ENCODE results near the gene PSMB9.

The PSMB9 gene

GRCh38 chr6:32886681-32887383, 32.8 kb downstream of the PSMB9 start:
- no peak for TF ChIP-seq CTCF (IDR thresholded peaks at IDR 0.05; ENCODE audit: low read depth, low read length, missing control alignments)
- H3K4me3 ChIP-seq (ENCODE audit: low read depth, low read length): no peak overlapping the region
- DNase-seq (ENCODE audit: low read depth): no peak

GRCh38 chr6:32887616-32888015, 33.6 kb downstream of the PSMB9 start:
- no peak overlapping the region for H3K4me3 ChIP-seq (ENCODE audit: low read depth, low read length)
- no peak for TF ChIP-seq CTCF (IDR thresholded peaks at IDR 0.05; ENCODE audit: low read depth, low read length, missing control alignments)
- DNase-seq (ENCODE audit: low read depth): no peak

GRCh38 chr6:32888576-32888975, 34.6 kb downstream of the PSMB9 start:
- no peak for DNase-seq (ENCODE audit: low read depth)
- no peak for TF ChIP-seq CTCF (IDR thresholded peaks at IDR 0.05; ENCODE audit: low read depth, low read length, missing control alignments)
- H3K4me3 ChIP-seq (ENCODE audit: low read depth, low read length): no peak overlapping the region

- TF ChIP-seq CTCF (IDR thresholded peaks at IDR 0.05; ENCODE audit: low read depth, low read length, missing control alignments): no peak
- DNase-seq (ENCODE audit: low read depth): no peak
- no peak overlapping the region for H3K4me3 ChIP-seq (ENCODE audit: low read depth, low read length)
Measured at GRCh38 chr6:32889533-32889932, 35.5 kb downstream of the PSMB9 start.

GRCh38 chr6:32890831-32891230, 36.8 kb downstream of the PSMB9 start:
- TF ChIP-seq CTCF (IDR thresholded peaks at IDR 0.05; ENCODE audit: low read depth, low read length, missing control alignments): no peak
- DNase-seq (ENCODE audit: low read depth): no peak
- H3K4me3 ChIP-seq (ENCODE audit: low read depth, low read length): no peak overlapping the region

GRCh38 chr6:32894085-32895005, 40.4 kb downstream of the PSMB9 start:
- H3K4me3 ChIP-seq (ENCODE audit: low read depth, low read length): peak overlapping the region; percentile 64
- TF ChIP-seq CTCF (IDR thresholded peaks at IDR 0.05; ENCODE audit: low read depth, low read length, missing control alignments): no peak
- peak; percentile 90 for DNase-seq (ENCODE audit: low read depth)
